GM19467 (cell line): Measurements from ENCODE around the gene PCDH1.
"Not testable (repeated sequence)": the region's sequence is repeated elsewhere in the genome, so short reads cannot be mapped to it uniquely, and the experiment has no call there.

Experiments
- ATAC-seq: cut with Tn5 transposase; IDR thresholded peaks from one replicate; pipeline ENCODE4 v1.9.1; 2021; ENCODE audit warnings: mild to moderate bottlenecking, moderate library complexity; ENCODE audit not compliant: unreplicated experiment

The PCDH1 gene

DNA sequence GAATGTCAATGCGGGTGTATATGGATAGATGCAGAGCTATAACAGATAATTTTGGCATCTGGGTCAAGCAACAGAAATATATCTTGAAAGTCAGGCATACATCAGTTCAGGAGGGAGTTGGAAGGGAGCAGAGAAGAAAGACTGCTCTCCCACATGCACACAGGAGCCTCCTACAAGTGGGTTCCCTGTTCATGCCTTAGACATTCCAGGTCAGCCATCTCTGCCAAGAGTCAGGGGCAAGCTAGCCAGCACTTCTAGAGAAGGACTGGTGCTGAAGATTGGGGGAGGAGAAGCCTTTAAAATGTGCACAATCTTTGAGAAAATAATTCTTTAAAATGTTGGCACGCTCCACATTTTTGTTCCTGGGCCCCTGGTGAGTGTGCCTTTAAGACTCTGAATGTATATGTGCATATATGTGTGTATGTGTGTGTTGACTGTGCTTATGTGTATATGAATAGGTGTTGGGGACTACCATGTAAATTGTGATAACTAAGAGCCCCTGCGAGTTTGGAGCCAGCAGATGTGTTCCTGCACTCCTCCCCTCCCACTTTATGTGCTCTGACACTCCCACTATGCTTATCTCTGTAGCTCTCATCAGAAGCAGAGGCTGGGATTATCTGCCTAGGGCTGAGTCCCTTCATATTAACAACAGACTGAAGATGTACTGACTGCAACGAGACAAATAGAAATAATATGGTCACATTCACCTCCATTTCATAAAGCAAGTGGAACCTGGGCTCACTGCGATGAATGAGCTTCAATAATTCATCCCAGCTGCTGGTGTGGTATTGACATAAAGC, 24.0 kb upstream of the PCDH1 start:
- no peak for ATAC-seq

DNA sequence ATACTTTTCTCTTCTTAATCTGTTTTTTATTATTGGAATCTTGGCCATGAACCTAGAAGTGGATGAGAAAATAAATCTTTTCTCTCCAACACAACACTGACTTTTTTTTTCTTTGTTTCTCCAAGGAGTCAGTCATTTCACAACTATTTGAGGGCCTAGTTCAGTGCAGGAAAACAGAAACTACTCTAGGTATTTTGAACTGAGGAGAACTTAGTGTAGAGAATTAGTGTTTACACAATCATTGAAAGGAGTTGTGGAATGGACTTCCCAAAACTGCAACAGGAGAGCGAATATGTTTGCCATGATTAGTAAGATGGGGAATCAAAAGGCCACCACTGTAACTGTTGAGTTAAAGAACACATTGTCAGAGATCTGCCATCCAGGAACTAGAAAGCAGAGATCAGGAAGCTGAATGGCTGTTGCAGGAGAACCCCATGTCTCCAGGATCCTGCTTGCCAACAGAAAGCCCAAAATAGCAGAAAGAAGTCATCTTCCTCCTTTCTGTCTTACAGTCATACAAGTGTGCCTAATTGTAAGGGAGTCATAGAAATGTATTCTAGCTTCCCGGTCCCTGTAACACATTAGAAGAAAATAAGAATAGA, 20.3 kb upstream of the PCDH1 start:
- ATAC-seq: no peak

- ATAC-seq: no peak
These were observed 19.2 kb upstream of the PCDH1 start for GRCh38 chr5:141897425-141897824.

GRCh38 chr5:141890429-141890828, 12.2 kb upstream of the PCDH1 start:
- ATAC-seq: not testable (repeated sequence)

GRCh38 chr5:141889282-141889871, 11.2 kb upstream of the PCDH1 start:
- no peak for ATAC-seq

DNA sequence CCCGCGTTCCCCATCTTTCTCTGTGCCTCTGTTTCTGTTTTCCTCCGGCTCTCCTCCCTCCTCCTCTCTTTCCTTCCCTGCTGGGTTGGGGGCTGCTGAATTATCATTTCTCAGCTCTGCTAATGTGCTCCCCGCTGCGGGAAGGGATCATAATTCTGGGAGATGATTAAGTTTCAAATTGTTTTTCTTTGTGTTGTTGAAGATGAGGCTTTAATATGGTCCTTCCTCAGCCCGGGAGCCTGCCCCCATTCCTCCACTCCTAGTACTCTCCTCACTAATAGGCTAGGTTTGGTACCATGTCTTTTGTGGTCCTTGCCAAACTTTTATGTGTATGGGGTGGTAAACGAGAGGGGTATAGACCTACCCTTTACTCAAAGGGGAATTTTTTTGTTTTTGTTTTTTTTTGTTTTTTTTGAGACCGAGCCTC, 5.7 kb upstream of the PCDH1 start:
- ATAC-seq: no peak

DNA sequence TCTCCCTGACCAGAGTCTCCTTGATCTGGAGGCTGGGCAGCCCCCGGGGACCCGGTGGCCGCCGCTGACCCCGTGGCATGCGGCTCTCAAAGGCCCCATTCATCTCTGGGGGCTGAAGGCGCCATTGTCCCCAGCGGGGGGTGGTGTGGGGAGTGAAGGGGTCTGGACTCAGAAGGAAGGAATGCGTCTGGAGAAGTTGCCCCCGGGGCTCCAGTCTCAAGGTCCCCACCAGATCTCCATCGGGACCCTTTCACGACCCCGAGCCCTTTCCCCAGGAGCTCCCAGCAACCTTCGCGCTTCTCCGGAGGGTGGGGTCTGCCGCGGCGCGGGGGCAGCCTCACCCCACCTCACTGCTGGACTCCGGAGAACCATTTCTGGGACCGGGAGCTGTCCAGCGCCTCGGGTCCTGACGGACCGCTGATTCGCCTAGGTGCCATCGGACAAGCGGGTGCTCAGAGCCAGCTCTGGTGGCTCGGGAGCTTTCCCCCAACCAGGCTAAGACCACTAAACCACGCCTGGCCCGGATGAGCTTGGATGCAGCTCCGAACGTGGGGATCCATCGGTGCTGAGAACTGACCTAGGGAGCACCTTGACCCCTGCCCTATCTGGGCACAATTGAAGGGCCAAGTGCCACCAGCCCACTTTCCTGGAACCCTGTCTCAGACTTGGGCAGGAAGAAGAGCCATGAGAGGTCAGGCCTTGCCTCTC, 5.1 kb upstream of the PCDH1 start:
- ATAC-seq: no peak

DNA sequence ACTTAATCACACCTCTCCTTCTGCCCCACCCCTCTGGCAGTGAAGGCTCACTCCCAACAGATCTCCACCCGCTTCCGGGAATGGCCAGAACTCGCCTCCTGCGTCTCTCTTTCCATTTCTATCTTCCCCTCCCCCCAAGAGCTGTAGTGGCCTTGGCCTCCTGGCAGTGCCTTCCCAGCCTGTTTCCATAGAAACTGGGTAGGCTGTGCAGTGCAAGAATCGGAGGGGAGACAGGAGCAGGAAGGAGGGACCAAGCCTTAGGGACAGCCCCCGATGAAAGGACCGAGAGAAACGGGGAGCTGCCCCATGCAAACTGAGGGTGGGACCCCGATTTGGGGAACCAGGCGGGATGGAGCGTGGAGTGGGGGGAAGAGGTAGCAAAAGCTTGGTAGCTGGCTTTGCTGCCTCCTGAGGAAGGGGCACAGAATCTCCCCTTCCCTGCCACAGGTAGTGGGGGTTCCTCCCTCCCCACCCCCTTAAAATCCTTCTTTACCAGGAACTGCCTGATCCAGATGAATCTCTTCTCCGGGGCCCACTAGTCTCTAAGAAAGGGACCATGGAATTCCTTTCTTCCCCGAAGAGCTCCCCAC, 4.5 kb upstream of the PCDH1 start:
- ATAC-seq: no peak

- ATAC-seq: no peak
These were observed 3.7 kb upstream of the PCDH1 start for GRCh38 chr5:141881886-141882285.

- ATAC-seq: no peak
These were observed 3.0 kb upstream of the PCDH1 start for GRCh38 chr5:141880961-141881801.

DNA sequence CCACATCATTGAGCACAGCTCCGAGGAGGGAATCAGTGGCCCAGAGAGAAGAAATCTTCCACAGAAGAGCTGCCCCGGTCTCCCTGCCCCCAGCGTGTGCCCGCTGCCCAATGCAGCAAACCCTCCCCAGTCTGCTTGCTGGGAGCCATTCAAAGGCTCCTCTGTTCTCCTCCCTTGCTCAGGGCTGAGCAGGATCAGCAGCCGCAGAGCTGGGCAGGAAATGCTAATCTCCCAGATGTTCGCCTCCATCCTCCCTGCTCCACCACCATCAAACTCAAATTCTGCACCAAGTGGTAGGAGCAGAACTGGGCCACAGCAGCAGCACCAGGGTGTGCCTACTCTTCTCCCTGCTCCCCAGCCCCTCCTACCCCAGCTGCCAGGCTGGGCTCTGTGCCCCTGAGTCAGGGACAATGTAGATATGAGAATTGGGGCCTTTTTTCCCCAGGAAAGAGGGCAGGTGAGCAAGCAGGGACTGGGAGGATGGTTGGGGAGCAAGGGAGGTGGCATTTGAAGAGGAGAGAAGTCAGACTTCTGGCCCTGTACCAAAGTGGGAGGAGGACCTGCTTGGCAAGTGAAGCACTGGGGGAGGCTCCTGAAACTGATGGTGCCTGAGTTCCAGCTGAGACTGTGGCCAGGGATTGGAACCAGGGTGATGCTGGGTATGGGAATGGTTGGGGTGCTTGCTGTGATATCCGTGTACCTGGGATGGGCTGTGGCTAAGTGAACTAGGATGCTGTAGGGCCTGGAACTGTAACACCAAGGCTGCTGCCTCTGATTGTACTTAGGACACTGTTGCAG, 1.9 kb upstream of the PCDH1 start:
- no peak for ATAC-seq

DNA sequence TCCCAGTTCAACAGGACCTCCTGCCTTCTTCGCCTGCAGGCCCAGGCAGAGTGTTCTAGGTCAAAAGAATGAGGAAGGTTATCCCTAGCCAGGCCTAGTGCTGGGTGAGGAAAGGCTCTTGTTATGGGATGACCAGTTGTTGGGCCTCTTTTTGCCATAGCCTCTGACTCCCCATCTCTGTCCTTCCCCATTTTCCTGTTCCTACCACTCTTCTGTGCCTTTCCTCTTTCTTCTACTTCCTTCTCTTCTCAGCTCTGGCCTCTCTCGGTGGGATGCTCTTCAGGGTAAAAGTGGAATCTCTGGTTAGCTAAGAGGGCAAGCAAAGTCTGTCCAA, 1.2 kb upstream of the PCDH1 start:
- ATAC-seq: no peak

DNA sequence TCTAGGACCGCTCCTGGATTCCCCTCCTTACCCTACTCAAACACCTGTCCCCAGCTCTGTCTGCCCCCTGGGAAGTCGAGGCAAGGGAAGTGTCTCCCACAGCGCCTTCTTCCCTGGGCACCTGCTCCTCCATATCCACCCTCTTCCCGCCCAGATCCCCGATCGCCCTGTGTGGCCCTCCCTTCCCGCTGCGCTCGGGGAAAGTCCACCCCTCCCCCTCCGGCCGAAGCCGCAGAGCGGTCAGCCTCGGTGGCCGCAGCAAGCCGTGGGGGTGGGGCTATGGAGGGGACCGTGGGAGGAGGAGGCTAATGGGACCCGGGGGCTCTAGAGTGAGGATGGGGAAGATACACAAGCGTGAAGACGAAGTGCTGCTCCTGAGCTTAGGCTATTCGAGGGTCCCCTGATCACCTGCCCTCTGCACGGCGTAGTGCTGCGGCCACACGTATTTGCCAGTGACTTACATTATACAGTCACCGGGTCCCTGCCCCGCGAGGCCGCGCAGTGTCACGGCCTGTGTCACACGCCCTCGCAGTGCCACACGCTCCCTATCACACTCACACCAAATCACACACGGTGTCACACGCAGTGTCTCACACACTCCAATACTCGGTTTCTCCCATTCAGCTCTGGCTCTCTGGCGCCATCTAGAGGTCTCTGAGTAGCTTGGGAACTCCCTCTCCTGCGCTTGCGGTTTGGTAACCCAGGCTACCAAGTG, 658 bp upstream of the PCDH1 start:
- ATAC-seq: peak; percentile 80

DNA sequence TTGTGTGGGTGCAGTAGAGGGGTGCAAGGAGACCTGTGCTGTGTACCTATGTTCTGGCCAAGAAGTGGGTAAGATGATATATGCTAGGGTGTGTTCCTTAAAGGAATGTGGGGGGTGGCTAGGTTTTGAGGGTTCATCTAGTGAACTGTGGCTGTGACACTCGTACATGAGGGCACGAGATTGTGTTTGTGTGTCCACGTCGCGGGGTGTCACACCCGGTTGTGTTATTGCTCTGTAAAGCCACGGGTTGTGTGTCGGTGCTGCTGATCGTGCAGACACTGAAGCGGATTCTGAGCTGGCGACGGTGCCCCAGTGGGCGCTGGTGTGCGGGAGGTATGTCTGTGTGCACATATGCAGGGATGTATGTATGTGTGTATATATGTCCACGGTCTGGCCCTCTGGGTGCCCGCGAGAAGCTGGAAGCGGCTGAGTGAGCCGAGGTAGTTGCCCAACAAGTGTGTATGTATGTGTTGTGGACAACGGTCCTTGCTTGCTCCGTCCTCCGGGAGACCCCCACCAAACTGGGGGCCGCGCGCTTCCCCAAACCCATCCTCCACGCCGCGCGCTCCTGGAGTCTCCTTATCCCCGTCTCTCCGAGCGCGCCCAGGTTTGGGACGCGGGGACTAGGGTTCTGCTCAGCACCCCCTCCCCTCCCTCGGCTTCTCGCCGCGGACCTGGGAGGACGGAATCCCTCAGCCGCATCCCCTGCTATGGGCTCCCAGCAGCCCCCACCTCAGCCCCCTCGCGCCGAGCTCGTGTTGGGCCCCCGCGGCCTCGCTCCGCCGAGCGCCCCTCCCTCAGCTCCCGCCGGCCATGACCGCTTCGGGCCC, 639 bp downstream of the PCDH1 start:
- no peak for ATAC-seq

GRCh38 chr5:141876628-141877355, 1.4 kb downstream of the PCDH1 start:
- ATAC-seq: no peak

DNA sequence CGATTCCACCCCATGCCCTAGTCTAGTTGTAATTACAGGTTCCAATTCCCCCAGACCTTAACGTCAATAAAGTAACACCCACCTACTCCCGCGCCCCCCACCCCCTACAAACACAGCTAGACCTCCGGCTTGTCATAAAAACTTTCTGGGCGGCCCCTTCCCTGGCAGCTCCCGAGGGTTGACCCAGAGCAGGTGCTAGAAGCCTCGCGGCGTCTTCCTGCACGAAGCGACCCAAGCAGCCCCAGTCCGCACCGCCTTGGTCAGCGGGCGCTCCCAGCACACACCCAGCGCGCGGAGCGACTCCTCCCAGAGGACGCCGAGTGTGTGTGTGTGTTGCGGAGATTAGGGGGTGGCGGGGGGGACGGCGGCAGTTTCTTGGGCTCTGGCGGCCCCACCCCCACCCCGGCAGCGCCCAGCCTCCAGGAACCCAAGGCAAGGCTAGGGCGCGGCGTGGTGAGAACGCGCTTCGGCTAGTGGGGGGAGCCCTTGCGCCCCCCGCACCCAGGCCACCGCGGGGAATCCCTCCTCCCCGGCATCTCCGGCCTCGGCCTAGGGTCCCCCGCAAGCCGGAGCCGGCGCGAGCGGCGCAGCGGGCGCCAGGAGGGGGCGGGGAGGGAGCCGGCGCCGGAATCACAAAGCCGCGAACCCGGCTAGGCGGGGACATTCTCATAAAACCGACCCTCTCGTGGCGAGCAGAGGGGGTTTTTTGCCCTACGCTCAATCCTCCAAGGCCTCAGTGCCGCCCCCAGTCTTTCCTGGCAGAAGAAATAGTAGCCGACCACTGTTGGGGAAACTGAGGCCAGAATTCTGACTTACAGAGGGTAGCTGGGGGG, 2.2 kb downstream of the PCDH1 start:
- ATAC-seq: no peak
